Adrenal gland (tissue), 5 donors: ENCODE data around the gene KRTAP4-11.

Source experiments
- CTCF ChIP-seq, 6 experiments: fragments of 450-650 bp in 4 of 6; fragments of 200-600 bp in 2 of 6; sonication (generic) in 1 of 6; IDR thresholded peaks; 1 replicate in 5 of 6; 2 replicates in 1 of 6; pipeline versions ENCODE4 v1.5.1 to v1.8.0; 2016 to 2021; ENCODE audit warnings: antibody characterized with exemption in 6 of 6, mild to moderate bottlenecking in 2 of 6, moderate library complexity in 1 of 6
- POLR2A ChIP-seq, 2 donors: fragments of 450-650 bp; IDR thresholded peaks; one replicate each; pipeline ENCODE4 v1.6.1; 2017; ENCODE audit warnings: antibody characterized with exemption in 2 of 2, mild to moderate bottlenecking in 2 of 2, moderate library complexity in 1 of 2
- donor health status: DM: no; HTN: no; CAD: no.

- TF ChIP-seq CTCF (IDR thresholded peaks at IDR 0.05) (no peak), POLR2A (IDR thresholded peaks at IDR 0.05) (no peak)
Observed at GRCh38 chr17:41167561-41167960, 49.4 kb upstream of the KRTAP4-11 start.
